H9 (cell line): ENCODE data around the gene MUC5AC. TPM values are rescaled to one million over a fixed set of nuclear protein-coding genes. Genes with fewer than 3 reads are reported as not detected.

Source experiments
- DNase-seq: peaks from one replicate; pipeline ENCODE4 v3.0.0-alpha.2; 2017
- H2AFZ ChIP-seq: one replicate; pipeline ENCODE4 v1.6.1; 2013; ENCODE audit warnings: mild to moderate bottlenecking, low read length, control low read depth, moderate library complexity
- H2AK5ac ChIP-seq: 2 replicates; pipeline ENCODE4 v1.6.1; 2013; ENCODE audit warnings: low read length, control low read depth, mixed read lengths; ENCODE audit not compliant: insufficient read length
- H2BK120ac ChIP-seq: one replicate; pipeline ENCODE4 v1.6.1; 2013; ENCODE audit warnings: low read depth, mild to moderate bottlenecking, low read length, control low read depth, inconsistent platforms; ENCODE audit not compliant: poor library complexity, severe bottlenecking
- H2BK12ac ChIP-seq: 2 replicates; pipeline ENCODE4 v1.6.1; 2013; ENCODE audit warnings: low read length, control low read depth, mixed read lengths, low read depth; ENCODE audit not compliant: insufficient read length
- H2BK15ac ChIP-seq: 2 replicates; pipeline ENCODE4 v1.6.1; 2013; ENCODE audit warnings: low read depth, low read length, control low read depth
- H2BK20ac ChIP-seq: one replicate; pipeline ENCODE4 v1.6.1; 2013; ENCODE audit warnings: low read depth, mild to moderate bottlenecking, low read length, control low read depth, inconsistent platforms; ENCODE audit not compliant: poor library complexity, severe bottlenecking
- H2BK5ac ChIP-seq: 2 replicates; pipeline ENCODE4 v1.6.1; 2013; ENCODE audit warnings: low read length, control low read depth, mixed read lengths; ENCODE audit not compliant: insufficient read length
- H3K14ac ChIP-seq: 2 replicates; pipeline ENCODE4 v1.6.1; 2013; ENCODE audit warnings: low read length, control low read depth; ENCODE audit not compliant: insufficient read depth
- H3K18ac ChIP-seq: 2 replicates; pipeline ENCODE4 v1.6.1; 2013; ENCODE audit warnings: low read depth, mild to moderate bottlenecking, mixed read lengths, low read length, control low read depth; ENCODE audit not compliant: insufficient read length
- H3K23ac ChIP-seq: 2 replicates; pipeline ENCODE4 v1.6.1; 2013; ENCODE audit warnings: low read length, control low read depth, mixed read lengths, low read depth; ENCODE audit not compliant: insufficient read length
- H3K23me2 ChIP-seq: 2 replicates; pipeline ENCODE4 v1.6.1; 2013; ENCODE audit warnings: low read depth, mild to moderate bottlenecking, mixed read lengths, low read length, control low read depth; ENCODE audit not compliant: insufficient read length, poor library complexity, severe bottlenecking
- H3K27ac ChIP-seq: 2 replicates; pipeline ENCODE4 v1.5.1; 2013; ENCODE audit warnings: low read length, control low read depth, mixed read lengths, low read depth; ENCODE audit not compliant: insufficient read length
- H3K27me3 ChIP-seq: 2 replicates; pipeline ENCODE4 v1.6.1; 2013; ENCODE audit warnings: low read length, control low read depth, inconsistent platforms; ENCODE audit not compliant: insufficient read depth
- H3K4ac ChIP-seq: 2 replicates; pipeline ENCODE4 v1.6.1; 2013; ENCODE audit warnings: low read depth, mild to moderate bottlenecking, control low read depth, inconsistent platforms, low read length, moderate library complexity
- H3K4me1 ChIP-seq: 2 replicates; pipeline ENCODE4 v1.6.1; 2013; ENCODE audit warnings: low read length, control low read depth, inconsistent platforms; ENCODE audit not compliant: insufficient read depth
- H3K4me2 ChIP-seq: 2 replicates; pipeline ENCODE4 v1.6.1; 2013; ENCODE audit warnings: low read length, control low read depth, mixed read lengths; ENCODE audit not compliant: insufficient read length, insufficient read depth
- H3K56ac ChIP-seq: 2 replicates; pipeline ENCODE4 v1.6.1; 2013; ENCODE audit warnings: low read depth, mild to moderate bottlenecking, mixed read lengths, low read length, control low read depth; ENCODE audit not compliant: insufficient read length
- H3K79me1 ChIP-seq: 2 replicates; pipeline ENCODE4 v1.6.1; 2013; ENCODE audit warnings: low read depth, mild to moderate bottlenecking, moderate library complexity, low read length, control low read depth, inconsistent platforms; ENCODE audit not compliant: insufficient read depth, poor library complexity, severe bottlenecking
- H3K79me2 ChIP-seq: 2 replicates; pipeline ENCODE4 v1.6.1; 2013; ENCODE audit warnings: low read length, control low read depth, inconsistent platforms; ENCODE audit not compliant: insufficient read depth
- H3K9ac ChIP-seq: 2 replicates; pipeline ENCODE4 v1.6.1; 2013; ENCODE audit warnings: low read length, control low read depth, mixed read lengths; ENCODE audit not compliant: insufficient read length; ENCODE audit errors: extremely low read depth
- H3K9me3 ChIP-seq: one replicate; pipeline ENCODE4 v1.6.1; 2013; ENCODE audit warnings: low read depth, low read length, inconsistent platforms; ENCODE audit not compliant: control insufficient read depth
- H3T11ph ChIP-seq: one replicate; pipeline ENCODE4 v1.6.1; 2013; ENCODE audit warnings: mild to moderate bottlenecking, low read length, control low read depth, inconsistent platforms
- H4K20me1 ChIP-seq: one replicate; pipeline ENCODE4 v1.6.1; 2013; ENCODE audit not compliant: control insufficient read depth, insufficient read length, insufficient read depth
- H4K5ac ChIP-seq: 2 replicates; pipeline ENCODE4 v1.6.1; 2013; ENCODE audit warnings: low read depth, mild to moderate bottlenecking, mixed read lengths, low read length, control low read depth; ENCODE audit not compliant: insufficient read length
- H4K8ac ChIP-seq: replicated peaks from 2 replicates; pipeline ENCODE4 v1.6.1; 2013; ENCODE audit warnings: low read length, control low read depth, mixed read lengths, low read depth; ENCODE audit not compliant: insufficient read length
- H4K91ac ChIP-seq: 2 replicates; pipeline ENCODE4 v1.6.1; 2013; ENCODE audit warnings: low read depth, mild to moderate bottlenecking, moderate library complexity, mixed read lengths, low read length, control low read depth; ENCODE audit not compliant: insufficient read length
- H3K27ac Mint-ChIP-seq, 3 experiments: 2 replicates in 2 of 3; 3 replicates in 1 of 3; pipeline ENCODE4 v1.8.0; 2020 to 2021; ENCODE audit warnings: mixed read lengths in 3 of 3, mild to moderate bottlenecking in 1 of 3, moderate library complexity in 1 of 3
- H3K27me3 Mint-ChIP-seq: 2 replicates; pipeline ENCODE4 v1.8.0; 2021; ENCODE audit warnings: low read depth, mild to moderate bottlenecking, moderate library complexity, mixed read lengths
- H3K36me3 Mint-ChIP-seq, 3 experiments: 2 replicates in 2 of 3; 3 replicates in 1 of 3; pipeline ENCODE4 v1.8.0; 2020 to 2021; ENCODE audit warnings: low read depth in 3 of 3, mixed read lengths in 3 of 3; ENCODE audit not compliant: insufficient read depth in 1 of 3
- H3K4me1 Mint-ChIP-seq, 2 experiments: 2 replicates each; pipeline ENCODE4 v1.8.0; 2020; ENCODE audit warnings: mixed read lengths in 2 of 2
- H3K4me3 Mint-ChIP-seq, 2 experiments: 2 replicates in 1 of 2; 3 replicates in 1 of 2; pipeline ENCODE4 v1.8.0; 2020 to 2021; ENCODE audit warnings: mild to moderate bottlenecking in 2 of 2, mixed read lengths in 2 of 2, moderate library complexity in 1 of 2
- H3K9me3 Mint-ChIP-seq, 2 experiments: 2 replicates in 1 of 2; 3 replicates in 1 of 2; pipeline ENCODE4 v1.8.0; 2020; ENCODE audit warnings: mild to moderate bottlenecking in 2 of 2, mixed read lengths in 2 of 2, moderate library complexity in 1 of 2
- WGBS: extraction: QIAGEN DNeasy Blood & Tissue Kit; methylation state at CpG from one replicate; pipeline ENCODE4 v1.1.7; 2013; ENCODE audit warnings: missing lambda C conversion rate, low lambda C conversion rate, mixed read lengths; ENCODE audit not compliant: insufficient read length; ENCODE audit errors: extremely low coverage; 5-methylcytosine and 5-hydroxymethylcytosine counted together
- total RNA-seq: library from RNA; stranded (reverse); gene quantifications from 2 replicates; pipeline ENCODE4 v1.2.1, GENCODE V29; 2021
- TF ChIP-seq, protein P1 (sequence below): fragments of 200-600 bp; sonication (generic); conservative IDR thresholded peaks from 3 replicates; pipeline ENCODE4 v1.8.0; 2021; ENCODE audit warnings: antibody characterized with exemption, mild to moderate bottlenecking

Gene MUC5AC
- total RNA-seq, 1 experiment from 2014 or later = not detected

DNA sequence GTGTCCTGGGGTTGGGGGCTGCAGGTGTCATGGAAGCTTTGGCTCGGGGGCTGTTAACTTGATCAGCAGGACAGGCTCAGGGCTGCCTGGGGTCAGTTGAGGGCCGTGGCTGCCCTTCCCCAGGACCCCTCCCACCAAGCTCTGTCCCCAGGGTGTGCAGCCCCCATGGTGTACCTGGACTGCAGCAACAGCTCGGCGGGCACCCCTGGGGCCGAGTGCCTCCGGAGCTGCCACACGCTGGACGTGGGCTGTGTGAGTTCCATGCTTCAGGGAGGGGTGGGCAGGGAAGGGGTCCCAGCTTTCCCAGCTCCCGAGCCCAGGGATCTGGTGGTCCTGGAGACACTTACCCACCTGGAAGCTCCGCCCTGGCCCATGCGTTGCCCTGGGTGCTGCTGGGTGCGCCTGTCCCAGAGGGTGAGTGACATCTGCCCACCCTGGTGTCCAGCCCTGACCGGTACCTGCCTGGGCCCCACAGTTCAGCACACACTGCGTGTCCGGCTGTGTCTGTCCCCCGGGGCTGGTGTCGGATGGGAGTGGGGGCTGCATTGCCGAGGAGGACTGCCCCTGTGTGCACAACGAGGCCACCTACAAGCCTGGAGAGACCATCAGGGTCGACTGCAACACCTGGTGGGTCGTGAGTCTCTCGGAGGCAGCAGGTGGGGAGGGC, 76.4 kb downstream of the MUC5AC start:
- Mint-ChIP-seq H3K27me3 (no peaks in the 10 kb centered on the region; the same call in 1 of the 2 replicates), H3K9me3 (no peaks in the 10 kb centered on the region), H3K36me3 (no peaks in the 10 kb centered on the region), H3K4me1 (no peaks in the 10 kb centered on the region), H3K4me3 (no peak overlapping the region), H3K27ac (no peak overlapping the region)
- Histone ChIP-seq H3K4me1 (no peaks in the 10 kb centered on the region), H2AFZ (no peak overlapping the region), H3K27ac (no peak overlapping the region), H4K5ac (no peak overlapping the region), H2BK12ac (no peak overlapping the region), H3K27me3 (no peaks in the 10 kb centered on the region), H3K79me1 (no peaks in the 10 kb centered on the region), H3K18ac (no peak overlapping the region), H3T11ph (no peak overlapping the region), H2BK5ac (no peak overlapping the region), H2BK15ac (no peak overlapping the region), H4K20me1 (no peaks in the 10 kb centered on the region), H3K23me2 (no peaks in the 10 kb centered on the region), H3K23ac (no peak overlapping the region), H3K4me2 (no peak overlapping the region), H2AK5ac (no peak overlapping the region), H3K9me3 (no peaks in the 10 kb centered on the region), H3K79me2 (no peaks in the 10 kb centered on the region), H3K9ac (no peak overlapping the region), H2BK20ac (no peak overlapping the region), H4K8ac (no peak overlapping the region), H4K91ac (no peak overlapping the region), H3K14ac (no peak overlapping the region), H3K4ac (no peak overlapping the region), H2BK120ac (no peak overlapping the region), H3K56ac (no peak overlapping the region)
- WGBS = no CpG with 5 or more reads among the region's 22 CpGs
- TF ChIP-seq, protein P1, sequence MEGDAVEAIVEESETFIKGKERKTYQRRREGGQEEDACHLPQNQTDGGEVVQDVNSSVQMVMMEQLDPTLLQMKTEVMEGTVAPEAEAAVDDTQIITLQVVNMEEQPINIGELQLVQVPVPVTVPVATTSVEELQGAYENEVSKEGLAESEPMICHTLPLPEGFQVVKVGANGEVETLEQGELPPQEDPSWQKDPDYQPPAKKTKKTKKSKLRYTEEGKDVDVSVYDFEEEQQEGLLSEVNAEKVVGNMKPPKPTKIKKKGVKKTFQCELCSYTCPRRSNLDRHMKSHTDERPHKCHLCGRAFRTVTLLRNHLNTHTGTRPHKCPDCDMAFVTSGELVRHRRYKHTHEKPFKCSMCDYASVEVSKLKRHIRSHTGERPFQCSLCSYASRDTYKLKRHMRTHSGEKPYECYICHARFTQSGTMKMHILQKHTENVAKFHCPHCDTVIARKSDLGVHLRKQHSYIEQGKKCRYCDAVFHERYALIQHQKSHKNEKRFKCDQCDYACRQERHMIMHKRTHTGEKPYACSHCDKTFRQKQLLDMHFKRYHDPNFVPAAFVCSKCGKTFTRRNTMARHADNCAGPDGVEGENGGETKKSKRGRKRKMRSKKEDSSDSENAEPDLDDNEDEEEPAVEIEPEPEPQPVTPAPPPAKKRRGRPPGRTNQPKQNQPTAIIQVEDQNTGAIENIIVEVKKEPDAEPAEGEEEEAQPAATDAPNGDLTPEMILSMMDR = no peak
- peak; percentile 14 for DNase-seq
